Right atrium auricular region (tissue), 2 donors: ENCODE results near the gene CCDC14. TPM values are rescaled to one million over a fixed set of nuclear protein-coding genes. Genes with fewer than 3 reads are reported as not detected.
A peak's percentile ranks its signal among the peaks of the same experiment; 100 is the strongest.
"Not testable (repeated sequence)": the region's sequence is repeated elsewhere in the genome, so short reads cannot be mapped to it uniquely, and the experiment has no call there.

Source experiments
- DNase-seq: peaks from one replicate; pipeline ENCODE4 v3.0.0-alpha.2; 2019; ENCODE audit warnings: low spot score
- H3K27ac ChIP-seq, 2 donors: fragments of 200-600 bp; sonication (generic); 1 replicate in 1 of 2; 2 replicates in 1 of 2; pipeline ENCODE4 v1.5.1; 2016 to 2019
- H3K27me3 ChIP-seq, 2 donors: fragments of 200-600 bp; sonication (generic); one replicate each; pipeline versions ENCODE4 v1.5.1 to v1.6.0; 2017 to 2019
- H3K36me3 ChIP-seq: fragments of 200-600 bp; sonication (generic); one replicate; pipeline ENCODE4 v1.5.1; 2016
- H3K4me1 ChIP-seq, 2 donors: fragments of 200-600 bp; sonication (generic); one replicate each; pipeline versions ENCODE4 v1.5.1 to v1.6.0; 2017 to 2019
- H3K4me3 ChIP-seq, 2 donors: fragments of 200-600 bp; sonication (generic); 1 replicate in 1 of 2; 2 replicates in 1 of 2; pipeline ENCODE4 v1.5.1; 2017 to 2019; ENCODE audit warnings: mild to moderate bottlenecking in 1 of 2, moderate library complexity in 1 of 2
- H3K9me3 ChIP-seq, 2 donors: fragments of 200-600 bp; sonication (generic); one replicate each; pipeline ENCODE4 v1.5.1; 2019
- CTCF ChIP-seq, 2 donors: fragments of 200-600 bp; sonication (generic); IDR thresholded peaks; one replicate each; pipeline ENCODE4 v1.5.1; 2019; ENCODE audit warnings: antibody characterized with exemption in 2 of 2
- total RNA-seq, 2 donors: library from RNA; depleted of rRNA; stranded (reverse); fragments of >200 nt; gene quantifications; one replicate each; pipeline ENCODE4 v1.1.0, GENCODE V29; 2016

Gene CCDC14
- 1 to 10 TPM; 7.7 to 7.9 TPM for total RNA-seq

- peak in 1 of 2 donors; percentile 12 for TF ChIP-seq CTCF (IDR thresholded peaks at IDR 0.05)
- H3K4me1 ChIP-seq = peaks cover 0 to 10% of the 10 kb centered on the region in 2 donors
- DNase-seq = peak; percentile 91
- H3K27me3 ChIP-seq = no peaks in the 10 kb centered on the region
- H3K36me3 ChIP-seq = no peaks in the 10 kb centered on the region
- peak within 1 kb of the TSS; percentile 77 to 84 for H3K27ac ChIP-seq
- peak within 1 kb of the TSS; percentile 79 to 83 for H3K4me3 ChIP-seq
- no peaks in the 10 kb centered on the region for H3K9me3 ChIP-seq
Measured at GRCh38 chr3:123960781-123961507, at the start of gene CCDC14. Gene CCDC14 (minus strand): TSS chr3:123961229. CDS start chr3:123961173, 56 bp downstream.

GRCh38 chr3:124008321-124008720 is 47.3 kb upstream of the CCDC14 start:
- H3K36me3 ChIP-seq, DNase-seq, H3K9me3 ChIP-seq, H3K27me3 ChIP-seq, H3K4me3 ChIP-seq, H3K4me1 ChIP-seq, H3K27ac ChIP-seq: not testable (repeated sequence)

GRCh38 chr3:124007186-124007585 is 46.2 kb upstream of the CCDC14 start:
- no peaks in the 10 kb centered on the region for H3K36me3 ChIP-seq
- no peak overlapping the region for H3K27ac ChIP-seq
- no peaks in the 10 kb centered on the region for H3K4me1 ChIP-seq
- no peak for TF ChIP-seq CTCF (IDR thresholded peaks at IDR 0.05)
- H3K9me3 ChIP-seq = no peaks in the 10 kb centered on the region
- no peaks in the 10 kb centered on the region for H3K27me3 ChIP-seq
- no peak overlapping the region for H3K4me3 ChIP-seq
- no peak for DNase-seq

- not testable (repeated sequence) for DNase-seq, H3K36me3 ChIP-seq, H3K9me3 ChIP-seq, H3K27me3 ChIP-seq, H3K27ac ChIP-seq, H3K4me3 ChIP-seq, H3K4me1 ChIP-seq
Measured at GRCh38 chr3:124002405-124003079, 41.5 kb upstream of the CCDC14 start.

GRCh38 chr3:124001366-124001765 is 40.3 kb upstream of the CCDC14 start:
- H3K9me3 ChIP-seq, DNase-seq, H3K4me3 ChIP-seq, H3K27me3 ChIP-seq, H3K36me3 ChIP-seq, H3K4me1 ChIP-seq, H3K27ac ChIP-seq: not testable (repeated sequence)

GRCh38 chr3:123997543-123997942 is 36.5 kb upstream of the CCDC14 start:
- no peak overlapping the region for H3K27ac ChIP-seq
- DNase-seq = no peak
- H3K4me3 ChIP-seq = no peak overlapping the region
- H3K36me3 ChIP-seq = no peaks in the 10 kb centered on the region
- H3K4me1 ChIP-seq = no peaks in the 10 kb centered on the region
- H3K27me3 ChIP-seq = no peaks in the 10 kb centered on the region
- TF ChIP-seq CTCF (IDR thresholded peaks at IDR 0.05) = no peak
- H3K9me3 ChIP-seq = no peaks in the 10 kb centered on the region

GRCh38 chr3:123993818-123994217 is 32.8 kb upstream of the CCDC14 start:
- Histone ChIP-seq H3K4me1 (no peaks in the 10 kb centered on the region), H3K36me3 (no peaks in the 10 kb centered on the region), H3K27ac (no peak overlapping the region), H3K27me3 (no peaks in the 10 kb centered on the region), H3K4me3 (no peak overlapping the region), H3K9me3 (no peaks in the 10 kb centered on the region)
- no peak for DNase-seq
- TF ChIP-seq CTCF (IDR thresholded peaks at IDR 0.05) = no peak

GRCh38 chr3:123991730-123992588 is 30.9 kb upstream of the CCDC14 start, which contains the start of gene ROPN1:
Gene ROPN1 (minus strand): TSS chr3:123992124. CDS start chr3:123980481, 11,643 bp downstream.
- not testable (repeated sequence) for H3K36me3 ChIP-seq, H3K27me3 ChIP-seq, DNase-seq, H3K4me1 ChIP-seq, H3K27ac ChIP-seq, H3K9me3 ChIP-seq
- peak within 1 kb of the TSS in 1 of 2 donors; percentile 30 for H3K4me3 ChIP-seq
